Right lobe of liver (tissue), 6 donors: Measurements from ENCODE around the gene MN1. TPM values are rescaled to one million over a fixed set of nuclear protein-coding genes. Genes with fewer than 3 reads are reported as not detected.

Experiments
- ATAC-seq, 4 donors: fragments of 200-7000 bp; cut with Tn5 transposase; one replicate each; pipeline ENCODE4 v1.9.1; 2020; ENCODE audit warnings: mild to moderate bottlenecking in 4 of 4, moderate library complexity in 4 of 4
- DNase-seq, 3 donors: peaks; one replicate each; pipeline ENCODE4 v3.0.0-alpha.2; 2020
- H3K27ac ChIP-seq, 3 donors: fragments of 200-600 bp; one replicate each; pipeline ENCODE4 v1.8.0; 2022
- H3K27me3 ChIP-seq, 2 donors: fragments of 200-600 bp; one replicate each; pipeline ENCODE4 v1.8.0; 2022
- H3K36me3 ChIP-seq, 4 donors: fragments of 200-600 bp; sonication (generic) in 1 of 4; one replicate each; pipeline versions ENCODE4 v1.5.1 to v1.8.0; 2017 to 2022; ENCODE audit warnings: control low read depth in 1 of 4
- H3K4me1 ChIP-seq, 4 donors: fragments of 200-600 bp; sonication (generic) in 1 of 4; one replicate each; pipeline versions ENCODE4 v1.5.1 to v1.8.0; 2017 to 2022; ENCODE audit warnings: control low read depth in 1 of 4
- H3K4me3 ChIP-seq, 3 donors: fragments of 200-600 bp; one replicate each; pipeline ENCODE4 v1.8.0; 2022
- H3K9me3 ChIP-seq, 4 donors: fragments of 200-600 bp; sonication (generic) in 1 of 4; one replicate each; pipeline versions ENCODE4 v1.5.1 to v1.8.0; 2017 to 2022; ENCODE audit warnings: control low read depth in 1 of 4
- CTCF ChIP-seq, 4 donors: fragments of 200-600 bp in 3 of 4; fragments of 450-650 bp in 1 of 4; IDR thresholded peaks; one replicate each; pipeline versions ENCODE4 v1.5.1 to v1.8.0; 2016 to 2022; ENCODE audit warnings: antibody characterized with exemption in 4 of 4, mild to moderate bottlenecking in 2 of 4
- POLR2A ChIP-seq: fragments of 450-650 bp; IDR thresholded peaks from one replicate; pipeline ENCODE4 v1.6.1; 2017; ENCODE audit warnings: antibody characterized with exemption, mild to moderate bottlenecking
- WGBS: methylation state at CpG from one replicate; pipeline ENCODE4 v1.1.6; 2018; ENCODE audit warnings: low coverage, low lambda C conversion rate; ENCODE audit not compliant: insufficient coverage; ENCODE audit errors: missing lambda C conversion rate; 5-methylcytosine and 5-hydroxymethylcytosine counted together
- intact Hi-C, 2 donors: fragments of 100-400 bp; cut with DNase I; formaldehyde crosslinking; loops; one replicate each; pipeline versions ENCODE4 v1.11.2 to v1.14.1; 2022
- total RNA-seq, 6 experiments: library from RNA; depleted of rRNA in 2 of 6; stranded (reverse); fragments of >200 nt in 2 of 6; fragmentation: NEBNext Ultra II Directional in 3 of 6; extraction: Animal tissue kit (Norgen Biotek cat#: 25700) in 3 of 6; gene quantifications; one replicate each; pipeline versions ENCODE4 v1.1.0 to v1.2.4, GENCODE V29; 2016 to 2023
- donor health status: DM: no; HTN: yes; CAD: no.
- donor health status: DM: no; HTN: no; CAD: no.
- donor health status: DM: no; HTN: no; CAD: no.
- donor health status: DM: no; HTN: yes; CAD: no.
- donor health status: DM: no; HTN: yes; CAD: no.

The MN1 gene
- total RNA-seq, 6 experiments from 2014 or later, result 0.10 to 0.77 (median 0.46) TPM

GRCh38 chr22:27749597-27750225 is 51.8 kb downstream of the MN1 start:
- intact Hi-C loops, result no loop called here
- H3K27ac ChIP-seq, result no peak overlapping the region
- 100% methylated on average over 1 of the region's 11 CpGs for WGBS
- no peaks in the 10 kb centered on the region for H3K4me1 ChIP-seq
- H3K36me3 ChIP-seq, result no peaks in the 10 kb centered on the region
- H3K9me3 ChIP-seq, result no peaks in the 10 kb centered on the region
- DNase-seq (no peak), ATAC-seq (no peak)
- no peaks in the 10 kb centered on the region for H3K27me3 ChIP-seq
- no peak overlapping the region for H3K4me3 ChIP-seq
- TF ChIP-seq POLR2A, result no peak
- no peak for TF ChIP-seq CTCF (IDR thresholded peaks at IDR 0.05)

- no peak for DNase-seq
- intact Hi-C loops, result no loop called here
- ATAC-seq, result no peak
- 19% methylated on average over 8 of the region's 11 CpGs for WGBS
- Histone ChIP-seq H3K9me3 (no peaks in the 10 kb centered on the region), H3K27me3 (no peaks in the 10 kb centered on the region), H3K4me1 (no peaks in the 10 kb centered on the region), H3K4me3 (no peak overlapping the region), H3K27ac (no peak overlapping the region), H3K36me3 (no peaks in the 10 kb centered on the region)
- TF ChIP-seq CTCF (IDR thresholded peaks at IDR 0.05), result no peak
- TF ChIP-seq POLR2A, result no peak
Measured at GRCh38 chr22:27748751-27749191, 52.8 kb downstream of the MN1 start.

- H3K4me3 ChIP-seq, result no peak overlapping the region
- DNase-seq, result no peak
- intact Hi-C loops, result no loop called here
- no peaks in the 10 kb centered on the region for H3K9me3 ChIP-seq
- 46% methylated on average over 4 of the region's 4 CpGs for WGBS
- H3K27me3 ChIP-seq, result no peaks in the 10 kb centered on the region
- ATAC-seq, result no peak
- TF ChIP-seq CTCF (IDR thresholded peaks at IDR 0.05) (no peak), POLR2A (no peak)
- no peak overlapping the region for H3K27ac ChIP-seq
- no peaks in the 10 kb centered on the region for H3K36me3 ChIP-seq
- H3K4me1 ChIP-seq, result no peaks in the 10 kb centered on the region
Measured at GRCh38 chr22:27748349-27748748, 53.2 kb downstream of the MN1 start.

- WGBS, result 47% methylated on average over 3 of the region's 13 CpGs
- ATAC-seq (no peak), DNase-seq (no peak)
- Histone ChIP-seq H3K36me3 (no peaks in the 10 kb centered on the region), H3K4me3 (no peak overlapping the region), H3K9me3 (no peaks in the 10 kb centered on the region), H3K27ac (no peak overlapping the region), H3K4me1 (no peaks in the 10 kb centered on the region), H3K27me3 (no peaks in the 10 kb centered on the region)
- no peak for TF ChIP-seq CTCF (IDR thresholded peaks at IDR 0.05)
- no peak for TF ChIP-seq POLR2A
- intact Hi-C loops, result no loop called here
Measured at GRCh38 chr22:27747396-27748221, 53.9 kb downstream of the MN1 start.
